HG03139 (cell line): ENCODE measurements around the gene KDELR3.

Experiments used
- ATAC-seq: cut with Tn5 transposase; IDR thresholded peaks from one replicate; pipeline ENCODE4 v1.9.1; 2021; ENCODE audit not compliant: unreplicated experiment

Gene KDELR3

DNA sequence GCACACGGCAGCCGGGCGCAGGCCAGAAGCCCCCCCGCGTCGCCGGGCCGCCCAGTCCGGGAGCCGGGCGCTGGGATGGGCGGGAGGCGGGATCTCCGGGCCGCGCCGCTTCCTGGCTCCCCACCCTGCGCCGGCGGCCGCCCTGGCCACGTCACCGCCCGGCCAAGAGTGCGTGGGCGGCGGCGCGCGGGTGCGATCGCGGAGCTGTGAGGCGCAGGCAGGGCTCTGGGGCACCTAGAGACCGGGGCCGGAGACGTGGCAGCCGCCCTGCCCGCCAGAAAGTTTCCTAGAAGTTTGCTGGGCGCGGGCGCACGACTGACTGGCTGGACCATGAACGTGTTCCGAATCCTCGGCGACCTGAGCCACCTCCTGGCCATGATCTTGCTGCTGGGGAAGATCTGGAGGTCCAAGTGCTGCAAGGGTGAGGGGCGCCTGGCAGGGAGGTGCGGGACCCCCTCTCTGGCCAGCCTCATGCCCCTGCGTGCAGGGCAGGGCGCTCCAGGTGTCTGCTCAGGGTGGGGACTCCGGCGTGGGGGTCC is at the start of gene KDELR3:
KDELR3 (plus strand) TSS at position 193 of the 539 bp plus-strand sequence; CDS start at position 331, 138 bp downstream.
- ATAC-seq, result no peak

DNA sequence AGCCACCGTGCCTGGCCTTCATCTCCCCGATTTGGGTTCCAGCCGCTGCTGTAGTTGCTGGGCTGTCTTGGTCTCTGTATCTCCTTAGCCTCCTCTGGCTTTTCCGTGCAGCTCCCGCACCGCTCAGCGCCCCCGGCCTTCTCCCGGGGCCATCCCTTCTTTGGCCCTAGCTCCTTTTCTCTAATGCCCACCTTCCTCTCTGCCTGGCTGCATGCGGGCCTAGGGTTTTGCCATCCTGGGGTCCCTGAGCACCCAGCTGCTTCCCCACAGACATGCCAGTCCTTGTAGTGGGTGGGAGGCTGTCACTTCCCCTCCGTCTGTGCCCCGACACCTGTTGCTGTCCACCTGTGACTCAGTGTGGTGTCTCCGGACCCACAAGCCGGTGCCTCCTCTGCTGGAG is 49.3 kb upstream of the KDELR3 start:
- no peak for ATAC-seq

DNA sequence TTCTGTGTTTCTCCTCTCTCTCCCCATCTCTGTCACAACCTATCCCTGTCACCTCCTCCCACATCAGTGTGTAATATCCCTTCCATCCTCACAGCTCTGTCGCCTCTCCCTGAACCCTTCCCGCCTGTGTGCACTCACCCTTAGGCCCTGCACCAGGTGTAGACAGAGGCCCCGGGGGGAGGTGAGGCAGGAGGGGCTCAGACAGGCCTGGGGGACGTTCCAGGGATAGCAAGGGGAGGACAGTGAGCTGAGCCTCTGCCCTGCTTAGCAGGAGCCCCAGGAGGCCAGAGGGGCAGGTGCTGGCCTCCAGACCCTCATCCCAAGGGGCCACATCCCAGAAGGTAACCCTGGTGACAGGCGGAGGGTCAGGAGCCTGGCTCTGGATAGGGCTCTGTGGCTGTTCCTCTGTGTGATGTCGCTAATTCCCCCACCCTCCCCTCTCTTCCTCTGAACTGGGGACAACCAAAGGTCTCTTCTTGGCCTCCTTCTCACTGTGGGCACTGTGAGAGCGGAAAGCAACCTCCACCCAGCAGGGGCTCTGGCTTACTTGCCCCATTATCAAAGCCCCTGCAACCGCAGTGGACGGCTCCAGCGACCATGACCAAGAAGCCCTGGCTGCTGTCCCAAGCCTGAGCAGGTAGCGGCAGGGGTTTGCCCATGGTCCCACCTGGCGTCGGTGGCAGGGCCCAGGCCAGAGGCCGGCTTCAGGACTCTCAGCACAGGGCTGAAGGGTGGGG is 48.6 kb upstream of the KDELR3 start:
- ATAC-seq, result no peak

DNA sequence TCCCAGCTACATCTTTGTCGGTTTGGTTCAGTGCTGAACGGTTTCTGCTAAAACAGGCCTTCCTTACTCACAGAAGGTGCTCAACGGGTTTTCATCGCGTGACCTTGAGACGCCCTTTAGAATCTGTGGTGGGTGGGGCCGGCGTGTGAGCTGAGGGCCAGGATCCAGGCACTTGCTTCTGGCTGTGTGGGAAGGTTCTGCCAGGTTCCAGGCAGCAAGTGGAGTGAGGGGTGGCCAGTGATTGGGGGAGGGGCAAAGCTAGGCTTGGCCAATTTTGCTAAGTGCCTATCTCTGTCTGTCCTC is 48.1 kb upstream of the KDELR3 start:
- ATAC-seq, result no peak

DNA sequence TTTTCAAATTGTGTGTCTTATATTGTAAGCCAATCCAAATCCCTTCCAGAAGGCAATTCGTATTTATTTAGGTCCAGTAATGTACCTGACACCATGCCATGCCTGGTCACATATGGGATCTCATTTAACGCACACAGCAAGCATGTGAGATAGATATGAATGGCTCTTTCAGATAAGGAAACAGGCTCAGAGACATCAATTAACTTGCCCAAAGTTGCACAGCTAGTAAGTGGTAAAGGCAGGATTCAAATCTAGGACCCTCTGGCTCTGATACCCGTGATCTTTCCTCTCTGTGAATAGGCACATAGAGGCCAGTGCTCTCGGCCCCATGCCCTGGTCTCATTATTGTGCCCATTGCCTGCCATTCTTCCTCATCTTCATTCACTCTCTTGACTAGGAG is 47.2 kb upstream of the KDELR3 start:
- no peak for ATAC-seq

DNA sequence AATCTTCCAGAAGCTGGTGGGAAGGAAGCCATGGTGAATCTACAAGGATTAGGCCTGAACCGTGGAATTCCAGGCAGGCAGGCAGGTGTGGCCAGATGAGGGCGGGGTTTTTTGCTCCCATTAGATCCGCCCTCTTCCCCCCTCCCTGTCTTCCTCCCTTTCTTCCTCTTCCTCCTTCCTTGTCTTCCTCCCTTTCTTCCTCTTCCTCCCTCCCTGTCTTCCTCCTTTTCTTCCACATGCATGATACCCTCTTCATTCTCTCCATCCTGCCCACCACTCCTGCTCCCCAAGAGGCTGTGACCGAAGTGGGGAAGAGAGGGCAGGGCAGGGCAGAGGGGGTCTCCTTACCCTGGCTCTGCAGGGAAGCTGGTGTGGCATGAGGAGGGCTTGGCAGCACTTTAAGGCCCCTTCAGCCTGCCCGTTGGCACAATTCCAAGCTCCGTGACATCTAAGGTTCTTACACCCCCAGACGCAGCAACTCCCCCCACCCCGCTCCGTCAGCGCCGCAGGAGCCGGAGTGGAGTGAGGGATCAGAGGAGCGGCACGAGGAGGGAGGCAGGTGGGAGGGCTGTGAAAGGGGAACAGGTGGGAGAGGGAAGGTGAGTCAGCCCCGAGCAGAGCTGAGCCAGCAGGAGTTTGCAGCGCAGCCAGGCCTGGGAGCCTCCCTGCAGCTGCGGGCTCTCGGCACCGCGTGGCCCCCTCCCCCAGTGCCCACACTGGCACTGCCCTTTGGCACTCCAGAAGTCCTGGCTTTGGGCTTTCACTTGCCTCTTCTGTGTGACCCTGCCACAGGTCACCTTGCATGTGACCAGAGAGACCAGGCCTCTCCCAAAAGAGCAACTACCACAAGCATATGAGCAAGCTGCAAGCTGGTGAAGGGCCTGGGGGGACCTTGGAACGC is 45.0 kb upstream of the KDELR3 start:
- no peak for ATAC-seq

DNA sequence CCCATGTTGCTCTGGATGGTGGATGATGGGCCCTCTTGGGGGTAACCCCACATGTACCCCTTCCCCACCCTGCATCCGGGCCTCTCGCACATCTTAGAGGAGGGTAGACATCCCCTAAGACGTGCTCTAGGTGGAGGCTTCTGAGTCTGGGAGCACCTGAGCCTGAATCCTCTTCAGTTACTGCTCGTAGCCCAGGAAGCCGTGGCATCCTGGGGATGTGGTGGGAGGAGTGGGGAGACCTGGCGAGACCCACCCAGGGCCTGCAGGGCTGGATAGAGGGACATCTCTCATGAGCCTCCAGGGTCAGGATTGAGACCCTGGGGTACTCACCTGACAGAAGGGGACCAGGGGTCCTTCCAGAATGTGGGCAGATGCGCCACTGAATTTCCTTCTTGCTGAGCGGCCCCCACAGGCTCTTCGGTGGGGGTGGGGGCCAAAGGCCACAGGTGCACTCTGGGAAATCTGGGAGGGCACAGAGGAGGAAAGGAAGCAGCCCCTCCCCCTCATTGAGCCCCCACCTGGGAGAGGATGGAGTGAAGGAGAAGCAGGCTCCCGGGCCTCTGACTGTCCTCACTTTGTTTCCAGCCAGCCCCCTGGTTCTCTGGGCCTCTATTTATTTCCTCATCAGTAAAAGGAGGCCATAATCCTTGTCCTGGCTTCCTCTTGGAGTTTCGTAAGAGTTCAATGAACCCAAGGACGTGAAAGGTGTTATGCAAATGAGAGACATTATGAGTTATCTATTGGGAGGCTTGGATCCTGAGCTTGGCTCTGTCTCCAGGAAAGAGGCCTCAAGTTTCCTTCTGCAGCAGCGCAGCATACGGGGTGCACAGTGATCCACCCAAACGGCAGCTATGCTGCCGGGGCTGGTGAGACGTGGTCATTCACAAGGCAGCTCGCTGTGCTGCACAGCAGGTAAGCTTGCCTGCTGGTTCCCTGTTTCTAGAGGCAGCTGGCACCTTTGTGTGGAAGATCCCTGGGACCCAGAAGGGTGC is 44.1 kb upstream of the KDELR3 start:
- ATAC-seq, result no peak

DNA sequence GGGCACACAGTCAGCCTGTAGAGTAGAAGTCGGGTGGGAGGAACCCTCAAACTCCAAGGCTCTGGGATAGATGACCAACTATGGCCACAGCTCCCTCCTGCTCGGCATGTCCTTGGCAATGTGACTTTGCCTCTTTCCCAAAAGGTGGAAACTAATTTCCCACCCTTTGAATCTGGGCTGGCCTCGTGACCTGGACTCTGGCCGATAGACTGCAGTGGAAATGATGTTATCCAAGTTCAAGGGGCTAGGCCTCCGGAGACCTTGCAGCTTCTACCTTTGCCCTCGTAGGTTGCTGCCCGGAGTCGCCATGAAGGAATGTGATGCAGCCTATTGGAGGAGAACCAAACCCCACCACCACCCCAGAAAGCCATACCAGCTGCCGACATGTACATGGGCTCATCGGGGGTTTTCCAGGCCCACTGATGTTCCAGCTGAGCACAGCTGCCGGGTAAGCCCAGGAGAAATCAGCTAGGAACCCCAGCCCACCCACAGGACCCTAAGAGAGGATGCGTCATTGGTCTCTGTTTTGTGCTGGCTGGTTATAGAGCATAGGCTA is 43.3 kb upstream of the KDELR3 start:
- ATAC-seq, result no peak

DNA sequence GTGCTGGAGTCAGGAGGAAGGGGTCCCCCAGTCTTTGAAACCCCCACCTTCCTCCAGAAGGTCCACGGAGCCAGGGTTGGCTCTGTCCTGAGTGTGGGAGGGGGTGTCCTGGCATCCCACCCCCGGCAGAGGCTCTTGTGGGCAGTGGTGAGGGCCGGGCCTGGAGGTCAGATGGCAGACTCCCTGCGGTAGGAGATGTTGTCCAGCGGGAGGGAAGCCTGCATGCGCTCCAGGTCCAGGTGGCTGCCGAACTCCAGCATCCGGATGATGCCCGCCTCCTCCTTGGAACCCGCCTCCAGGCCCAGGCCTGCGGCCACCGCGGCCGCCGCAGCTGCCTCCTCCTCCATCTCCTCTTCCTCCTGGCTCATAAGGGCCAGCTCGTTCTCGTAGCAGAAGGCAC is 41.3 kb upstream of the KDELR3 start:
- ATAC-seq, result no peak

DNA sequence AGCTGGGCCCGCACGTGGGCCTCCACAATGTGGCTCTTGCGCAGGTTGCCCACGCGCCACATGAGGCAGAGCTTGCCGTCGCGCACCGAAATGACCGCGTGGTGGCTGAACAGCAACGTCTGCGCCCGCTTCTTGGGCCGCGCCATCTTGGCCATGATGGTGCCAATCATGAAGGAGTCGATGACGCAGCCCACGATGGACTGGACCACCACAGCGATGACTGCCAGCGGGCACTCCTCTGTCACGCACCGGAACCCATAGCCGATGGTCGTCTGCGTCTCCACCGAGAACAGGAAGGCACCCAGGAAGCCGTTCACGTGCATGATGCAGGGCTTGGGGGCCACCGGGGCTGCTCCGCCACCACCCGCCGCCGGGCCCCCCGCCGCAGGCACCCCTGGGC is 40.4 kb upstream of the KDELR3 start:
- no peak for ATAC-seq

DNA sequence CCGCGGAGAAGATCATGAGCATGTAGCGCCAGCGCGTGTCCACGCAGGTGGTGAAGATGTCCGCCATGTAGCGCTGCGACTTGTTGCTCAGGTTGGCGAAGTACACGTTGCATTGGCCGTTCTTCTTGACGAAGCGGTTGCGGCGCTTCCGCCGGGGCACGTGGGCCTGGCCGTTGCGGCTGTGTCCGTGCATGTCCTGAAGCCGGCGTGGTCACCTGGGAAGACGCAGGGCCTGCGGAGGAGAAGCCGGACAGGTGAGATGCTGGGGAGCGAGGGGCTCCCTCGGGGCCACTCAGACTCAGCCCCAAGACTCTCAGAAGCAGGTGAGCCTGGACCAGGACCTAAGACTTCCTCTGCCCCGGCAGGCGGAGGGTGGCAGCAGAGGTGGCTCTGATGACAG is 40.0 kb upstream of the KDELR3 start:
- no peak for ATAC-seq

DNA sequence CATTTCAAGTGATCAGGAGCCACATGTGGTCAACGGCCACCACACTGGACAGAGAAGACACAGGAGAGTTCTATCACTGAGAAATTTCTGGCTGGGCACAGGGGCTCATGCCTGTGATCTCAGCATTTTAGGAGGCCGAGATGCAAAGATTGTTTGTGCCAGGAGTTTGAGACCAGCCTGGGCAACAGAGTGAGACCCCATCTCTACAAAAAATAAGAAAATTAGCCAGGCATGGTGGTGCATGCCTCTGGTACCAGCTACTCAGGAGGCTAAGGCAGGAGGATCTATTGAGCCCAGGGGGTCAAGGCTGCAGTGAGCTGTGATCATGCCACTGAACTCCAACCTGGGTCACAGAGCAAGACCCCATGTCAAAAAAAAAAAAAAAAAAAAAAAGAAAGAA is 39.2 kb upstream of the KDELR3 start:
- no peak for ATAC-seq

DNA sequence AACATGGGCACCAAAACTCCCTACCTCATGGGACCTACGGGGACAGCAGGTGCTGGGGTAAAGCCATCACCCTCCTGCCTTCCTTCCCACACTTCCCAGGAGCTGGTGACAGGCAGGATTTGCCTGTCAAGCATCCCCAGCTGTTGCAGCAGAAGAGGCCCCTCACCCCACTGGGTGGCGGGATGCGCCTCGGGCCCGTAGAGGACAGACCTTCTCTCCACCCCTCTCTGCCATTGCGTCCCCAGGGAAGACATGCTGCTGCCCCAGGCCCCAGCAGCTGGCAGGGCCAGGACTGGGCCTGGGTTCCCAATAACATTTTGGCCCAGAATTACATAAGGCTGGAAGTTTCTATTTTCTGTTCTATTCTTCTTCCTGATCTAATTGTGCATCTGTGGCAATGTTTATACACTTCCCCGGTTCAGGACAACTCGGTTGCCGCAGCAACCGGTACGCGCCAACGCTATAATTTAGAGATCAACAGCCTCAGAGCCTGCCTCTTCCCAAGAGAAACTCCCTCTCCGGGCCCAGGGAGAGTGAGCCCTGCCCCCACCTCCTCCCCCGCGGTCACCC is 38.3 kb upstream of the KDELR3 start:
- ATAC-seq, result no peak

DNA sequence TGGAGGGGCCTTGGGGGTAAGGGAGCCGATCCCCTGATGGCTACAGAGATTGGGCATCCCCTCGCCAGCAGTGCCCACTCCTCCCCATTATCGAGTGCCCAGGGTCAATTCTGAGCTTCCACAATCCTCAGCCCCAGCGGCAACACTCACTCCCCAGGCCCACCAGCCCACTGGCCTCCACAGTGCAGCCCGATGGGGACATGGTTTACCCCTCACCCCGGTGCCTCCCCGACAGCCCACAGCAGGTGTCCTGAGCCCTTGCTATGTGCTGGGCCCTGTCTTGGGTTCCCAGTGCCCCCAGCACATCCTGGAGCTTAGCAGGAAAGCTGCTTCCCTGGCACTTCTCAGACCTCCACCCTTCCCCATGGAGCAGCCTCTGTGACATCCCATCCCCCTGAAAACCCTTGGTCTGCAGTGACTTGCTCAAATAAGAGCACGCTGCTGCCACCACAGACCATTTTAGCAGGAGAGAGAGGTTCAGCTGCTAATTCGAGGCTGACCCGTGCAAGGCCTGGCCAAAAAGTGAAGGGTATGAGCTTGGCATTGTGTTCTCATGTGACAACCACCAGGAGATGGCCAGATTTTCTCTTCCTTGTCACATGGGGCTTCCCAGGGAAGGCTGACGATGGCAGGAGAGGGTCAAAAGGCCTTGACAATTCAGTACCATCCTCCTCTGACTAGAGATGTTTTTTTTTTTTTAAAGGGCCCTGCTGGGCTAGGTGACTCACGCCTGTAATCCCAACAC is 36.5 kb upstream of the KDELR3 start:
- no peak for ATAC-seq

DNA sequence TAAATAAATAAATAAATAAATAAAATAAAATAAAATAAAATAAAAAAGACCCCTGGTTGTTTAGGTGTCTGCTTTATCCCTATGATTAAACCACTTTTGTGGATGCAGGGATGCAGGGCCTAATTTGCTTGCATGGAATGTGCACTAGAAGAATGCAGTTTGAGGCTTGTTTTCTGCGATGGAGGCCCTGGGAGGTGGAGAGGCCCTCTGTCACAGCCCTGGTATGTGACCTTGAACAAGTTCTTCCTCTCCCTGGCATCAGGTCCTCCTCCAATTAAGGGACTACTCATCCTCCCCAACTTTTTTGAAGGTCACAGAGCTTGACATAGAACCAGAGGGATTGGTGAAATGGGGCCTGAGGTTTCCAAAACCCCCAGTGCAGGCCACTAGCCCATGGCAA is 35.6 kb upstream of the KDELR3 start:
- ATAC-seq, result no peak

DNA sequence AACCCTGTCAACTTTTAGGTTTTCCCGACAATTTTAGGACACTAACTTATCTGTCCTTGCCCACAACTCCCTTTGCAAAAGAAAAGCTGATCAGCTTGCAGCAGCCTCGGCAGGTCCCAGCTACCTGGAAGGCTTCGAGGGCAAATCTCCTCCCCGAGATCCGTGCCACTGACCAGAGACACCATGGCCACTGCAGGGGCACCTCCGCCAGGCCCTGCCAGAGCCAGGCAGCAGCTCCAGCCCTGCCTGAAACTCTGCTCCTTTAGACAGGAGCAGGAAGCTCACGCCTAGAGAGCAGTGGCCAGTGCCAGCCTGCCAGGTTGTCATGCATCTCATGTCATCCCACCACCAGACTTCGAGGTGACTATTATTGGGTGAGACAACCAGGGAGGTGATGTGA is 34.0 kb upstream of the KDELR3 start:
- no peak for ATAC-seq

DNA sequence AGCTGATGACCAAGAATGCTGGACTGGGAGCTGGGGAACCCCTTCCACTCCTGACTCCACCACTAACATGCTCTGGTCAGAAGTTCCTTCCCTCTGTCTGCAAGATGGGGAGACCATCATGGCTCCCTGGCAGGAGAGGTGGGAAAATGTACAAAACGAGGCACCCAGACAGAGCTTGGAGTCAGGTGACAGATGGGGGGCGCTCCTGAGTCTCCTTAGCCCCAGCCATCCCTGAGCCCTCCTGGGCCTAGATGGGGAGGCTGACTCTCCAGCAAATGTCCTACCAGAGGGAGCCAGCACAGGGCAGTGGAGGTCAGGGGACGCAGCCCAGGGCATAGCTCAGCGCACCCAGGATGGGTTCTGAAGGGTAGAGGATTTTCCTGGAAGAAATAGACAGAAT is 32.9 kb upstream of the KDELR3 start:
- no peak for ATAC-seq

DNA sequence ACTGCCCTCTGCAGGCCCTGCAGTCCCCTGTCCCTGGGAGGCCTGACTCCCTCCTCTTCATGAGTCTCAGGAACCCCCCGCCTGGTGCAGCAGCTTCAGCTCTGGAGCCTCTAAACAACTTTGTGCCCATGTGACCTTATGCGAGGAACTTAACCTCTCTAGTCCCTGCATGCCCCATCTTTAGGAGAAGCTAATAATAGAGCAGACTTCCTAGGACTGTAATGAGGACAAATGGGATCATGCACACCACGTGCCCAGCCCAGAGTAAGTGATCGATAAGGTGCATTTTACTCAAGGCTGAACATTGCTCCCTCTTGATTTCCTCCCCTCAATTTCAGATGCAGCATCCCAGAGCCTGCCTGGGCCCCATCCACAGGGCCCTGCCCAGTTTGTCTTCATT is 31.9 kb upstream of the KDELR3 start:
- ATAC-seq, result no peak

DNA sequence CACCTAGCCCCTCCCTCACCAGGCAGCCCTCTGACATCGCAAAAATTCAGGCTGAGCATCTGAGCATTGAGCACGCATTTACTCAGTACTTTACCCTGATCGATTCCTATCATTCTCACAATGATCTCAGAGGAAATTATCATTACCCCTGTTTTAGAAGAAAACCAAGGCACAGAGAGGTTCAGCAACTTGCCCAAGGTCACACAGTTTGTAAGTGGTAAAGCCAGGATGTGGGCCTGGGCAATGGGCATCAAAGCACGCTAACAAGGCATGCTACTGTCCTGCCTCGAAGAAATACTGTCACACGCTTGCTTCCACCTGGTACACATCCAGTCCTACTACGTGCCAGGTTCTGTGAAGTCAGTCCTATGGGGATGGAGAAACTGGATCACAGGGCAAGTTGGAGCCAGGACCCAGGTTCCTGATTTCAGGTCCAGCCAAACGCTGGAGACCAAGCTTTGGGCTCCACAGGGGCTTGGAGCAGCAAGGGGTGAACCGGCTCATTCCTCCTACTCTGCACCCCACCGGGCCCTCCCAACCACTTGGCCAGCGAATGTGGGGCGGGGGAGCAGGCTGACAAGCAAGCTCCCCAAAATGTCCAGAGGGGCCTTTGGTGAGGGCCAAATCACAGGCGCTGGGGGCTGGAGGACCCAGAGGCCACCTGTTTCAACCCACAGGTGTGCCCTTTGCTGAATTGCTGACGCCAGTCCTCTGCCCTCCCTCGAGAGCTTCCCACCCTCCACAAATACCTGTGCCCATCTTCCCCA is 31.1 kb upstream of the KDELR3 start:
- ATAC-seq, result no peak
